Stomach (tissue), 4 donors: Measurements from ENCODE around the gene NCAPG2.

Source experiments
- CTCF ChIP-seq, 7 experiments: fragments of 450-650 bp in 4 of 7; fragments of 200-600 bp in 3 of 7; sonication (generic) in 3 of 7; IDR thresholded peaks; one replicate each; pipeline ENCODE4 v1.5.1; 2016 to 2019; ENCODE audit warnings: antibody characterized with exemption in 7 of 7, control low read depth in 2 of 7, mild to moderate bottlenecking in 1 of 7
- EP300 ChIP-seq: sonication (generic); formaldehyde crosslinking; IDR thresholded peaks from one replicate; pipeline ENCODE4 v1.6.1; 2017; ENCODE audit warnings: antibody characterized with exemption
- POLR2A ChIP-seq, 4 donors: fragments of 450-650 bp; IDR thresholded peaks; one replicate each; pipeline ENCODE4 v1.6.1; 2016; ENCODE audit warnings: antibody characterized with exemption in 4 of 4, control low read depth in 2 of 4, mild to moderate bottlenecking in 1 of 4, moderate library complexity in 1 of 4

GRCh38 chr7:158676906-158677305 is 27.7 kb downstream of the NCAPG2 start:
- TF ChIP-seq CTCF (IDR thresholded peaks at IDR 0.05), result no peak
- TF ChIP-seq POLR2A (IDR thresholded peaks at IDR 0.05), result no peak
- TF ChIP-seq EP300, result no peak
